Measurements from ENCODE around the gene HAAO. TPM values are rescaled to one million over a fixed set of nuclear protein-coding genes. Genes with fewer than 3 reads are reported as not detected.

HAAO gene
- total RNA-seq, 2 experiments from 2014 or later: not detected

DNA sequence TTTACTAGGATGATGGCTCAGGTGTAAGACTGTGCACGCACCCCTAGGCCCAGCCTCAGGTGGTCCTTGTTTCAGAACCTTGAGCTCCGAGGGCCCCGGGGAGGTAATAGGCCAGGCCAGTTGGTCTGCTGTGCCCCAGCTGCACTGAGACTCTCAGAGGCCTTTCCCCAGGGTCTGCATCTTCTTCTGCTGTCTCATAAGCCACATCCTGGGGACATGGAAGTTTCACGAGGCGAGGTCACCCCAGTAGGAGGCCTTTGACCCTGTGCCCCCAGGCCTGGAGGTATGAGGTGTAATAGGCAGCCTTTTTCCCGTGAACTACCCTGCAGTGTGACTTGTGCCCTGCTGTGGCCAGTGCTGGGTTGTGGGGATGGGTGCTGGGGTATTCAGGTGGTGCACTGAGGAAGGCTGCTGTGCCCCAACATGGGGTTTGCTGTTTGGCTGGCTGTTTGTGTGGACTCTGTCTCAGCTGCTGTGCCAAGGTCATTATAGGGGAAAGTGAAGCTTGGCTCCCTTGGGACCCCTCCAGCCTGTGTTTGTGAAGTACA, 35.3 kb downstream of the HAAO start:
- CTCF ChIA-PET: interaction anchor here (0.6 kb wide), 1 partner anchor 44 kb away, joined by 3 read pairs; no protein-coding TSS in a partner anchor
- POLR2A ChIA-PET: no interaction called here
- Mint-ChIP-seq H3K4me3 (no peak overlapping the region), H3K27me3 (no peaks in the 10 kb centered on the region), H3K36me3 (ENCODE audit: low read depth) (no peaks in the 10 kb centered on the region), H3K4me1 (no peaks in the 10 kb centered on the region), H3K27ac (no peak overlapping the region), H3K9me3 (no peaks in the 10 kb centered on the region)
- no peak for DNase-seq

DNA sequence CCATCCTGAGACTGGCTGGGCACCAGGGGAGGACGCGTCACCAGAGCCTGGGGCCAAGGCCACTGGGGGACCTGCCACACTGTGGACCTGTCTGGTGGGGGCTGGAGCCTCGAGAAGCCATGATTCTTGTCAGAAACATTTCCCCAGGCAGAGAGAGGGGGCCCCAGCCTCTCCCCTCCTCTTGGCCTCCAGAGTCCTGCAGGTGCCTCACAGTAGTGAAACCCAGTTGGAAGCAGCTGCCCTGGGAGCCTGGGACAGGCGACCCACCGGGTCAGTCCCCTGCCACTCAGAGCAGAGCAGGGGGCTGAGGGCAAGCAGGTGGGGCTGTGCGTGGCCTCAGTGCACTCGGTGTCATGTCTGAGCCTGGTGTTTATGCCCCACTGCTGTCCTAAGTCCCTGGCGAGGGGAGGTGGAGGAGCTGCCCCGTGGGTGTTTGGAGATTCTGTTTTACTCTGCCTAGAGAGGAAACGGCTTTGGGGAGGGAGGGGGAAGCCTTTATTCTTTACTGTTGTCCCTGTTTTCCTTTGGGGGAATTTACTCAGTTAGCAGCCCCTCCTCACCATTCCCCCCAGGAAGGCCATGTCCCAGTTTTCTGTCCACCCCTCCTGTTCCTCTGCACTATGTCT, 36.1 kb downstream of the HAAO start:
- Mint-ChIP-seq H3K27me3 (no peaks in the 10 kb centered on the region), H3K4me1 (no peaks in the 10 kb centered on the region), H3K9me3 (no peaks in the 10 kb centered on the region), H3K36me3 (ENCODE audit: low read depth) (no peaks in the 10 kb centered on the region), H3K27ac (no peak overlapping the region), H3K4me3 (no peak overlapping the region)
- no peak for DNase-seq
- POLR2A ChIA-PET: no interaction called here
- CTCF ChIA-PET: no interaction called here

DNA sequence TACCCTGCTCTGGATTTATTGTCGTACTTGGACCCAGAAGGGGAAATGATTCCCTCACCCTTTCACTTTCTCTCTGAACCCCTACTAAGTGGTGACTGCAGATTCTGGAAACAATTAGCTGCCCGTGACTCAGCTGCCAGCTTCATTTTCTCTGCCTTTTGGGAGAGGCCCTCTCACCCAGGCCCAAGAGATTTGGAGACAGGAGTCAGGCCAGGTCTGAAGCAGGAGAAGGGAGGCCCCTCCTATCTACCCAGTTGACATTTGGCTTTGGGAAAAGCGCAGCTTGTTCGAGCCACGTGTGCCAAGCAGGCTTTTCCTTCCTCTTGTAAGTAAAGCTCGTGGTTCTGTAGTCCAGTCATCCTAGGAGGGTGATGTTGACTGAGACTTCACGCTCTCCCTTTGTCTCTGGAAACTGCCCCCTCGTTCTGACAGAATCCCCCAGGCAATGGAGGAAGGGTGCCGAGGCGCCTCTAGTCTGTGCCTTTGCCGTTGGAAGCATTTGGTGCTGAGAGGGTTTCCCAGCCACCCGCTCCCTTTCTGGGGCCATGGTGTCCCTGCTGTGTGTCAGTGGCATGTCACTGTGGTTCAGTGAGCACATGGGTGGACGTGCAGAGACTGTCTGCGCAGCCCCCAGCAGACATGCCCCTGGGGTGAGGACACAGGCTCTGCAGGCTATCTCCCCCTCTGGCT, 37.0 kb downstream of the HAAO start:
- Mint-ChIP-seq H3K9me3 (no peaks in the 10 kb centered on the region), H3K27ac (no peak overlapping the region), H3K27me3 (no peaks in the 10 kb centered on the region), H3K4me3 (no peak overlapping the region), H3K36me3 (ENCODE audit: low read depth) (no peaks in the 10 kb centered on the region), H3K4me1 (no peaks in the 10 kb centered on the region)
- ChIA-PET CTCF (interaction anchor here (0.5 to 0.6 kb wide), 2 partner anchors 20 to 76 kb away, joined by 4 to 5 read pairs; no protein-coding TSS in a partner anchor), POLR2A (no interaction called here)
- no peak for DNase-seq

DNA sequence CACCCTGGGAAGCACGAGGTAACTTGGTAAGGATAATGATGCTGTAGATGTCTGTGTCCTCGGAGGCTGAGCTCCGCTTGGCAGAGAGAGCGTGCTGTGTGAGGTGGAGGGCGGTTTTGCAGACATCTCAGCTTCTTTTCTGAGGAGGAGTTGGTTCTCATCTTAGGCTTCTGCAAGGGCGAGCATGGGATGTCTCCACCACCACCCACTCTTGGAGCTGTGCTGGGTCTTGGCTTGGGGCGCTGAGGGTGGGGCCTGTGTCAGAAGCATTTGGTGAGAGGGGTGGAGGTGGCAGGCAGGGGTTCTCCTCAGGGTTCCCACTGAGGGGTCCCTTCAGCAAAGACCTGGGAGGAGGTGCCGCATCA, 37.6 kb downstream of the HAAO start:
- DNase-seq: no peak
- Mint-ChIP-seq H3K4me1 (no peaks in the 10 kb centered on the region), H3K9me3 (no peaks in the 10 kb centered on the region), H3K4me3 (no peak overlapping the region), H3K36me3 (ENCODE audit: low read depth) (peaks cover 2% of the 10 kb centered on the region), H3K27me3 (no peaks in the 10 kb centered on the region), H3K27ac (no peak overlapping the region)
- ChIA-PET CTCF (interaction anchor here (0.5 kb wide), 1 partner anchor 147 kb away, joined by 3 read pairs; no protein-coding TSS in a partner anchor), POLR2A (no interaction called here)

DNA sequence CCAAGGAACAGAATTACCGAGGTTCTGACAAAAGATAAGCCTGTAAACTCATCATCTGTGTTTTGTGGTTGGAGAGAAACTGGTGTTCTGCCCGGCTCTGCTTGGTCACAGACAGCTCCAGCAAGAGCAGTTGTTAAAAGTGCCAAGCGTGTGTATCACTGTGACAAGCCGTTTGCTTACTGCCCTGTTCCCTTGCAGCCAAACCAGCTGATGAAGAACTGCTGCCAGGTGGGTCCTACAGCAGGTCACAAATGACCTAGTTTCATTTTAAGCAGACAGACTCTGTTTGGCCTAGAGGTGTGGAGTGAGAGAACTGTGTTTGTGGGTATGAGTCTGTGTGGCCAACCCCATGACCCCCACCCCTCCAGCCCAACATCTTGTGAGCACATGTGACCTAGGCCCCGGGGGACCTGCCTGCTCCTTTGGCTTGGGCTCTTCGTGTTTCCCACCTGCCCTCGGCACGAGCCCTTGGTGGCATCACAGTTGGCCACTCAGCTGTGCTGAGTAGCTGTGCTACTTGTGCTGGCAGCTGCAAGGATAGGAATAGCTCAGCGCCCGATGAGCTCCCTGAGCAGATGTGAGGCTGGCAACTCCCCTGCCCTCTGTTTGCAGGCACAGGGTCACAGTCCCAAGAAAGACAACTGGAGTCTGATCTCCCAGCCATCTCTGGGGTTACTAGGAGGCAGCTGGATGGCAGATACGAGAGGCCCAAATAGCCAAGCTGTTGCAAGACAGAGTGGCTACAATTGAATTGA, 38.2 kb downstream of the HAAO start:
- Mint-ChIP-seq H3K27me3 (no peaks in the 10 kb centered on the region), H3K27ac (no peak overlapping the region), H3K4me1 (no peaks in the 10 kb centered on the region), H3K9me3 (no peaks in the 10 kb centered on the region), H3K36me3 (ENCODE audit: low read depth) (peaks cover 2% of the 10 kb centered on the region), H3K4me3 (no peak overlapping the region)
- ChIA-PET CTCF (interaction anchor here (0.5 to 1.1 kb wide), 2 partner anchors 91 to 146 kb away, joined by 3 read pairs; no protein-coding TSS in a partner anchor), POLR2A (no interaction called here)
- no peak for DNase-seq

DNA sequence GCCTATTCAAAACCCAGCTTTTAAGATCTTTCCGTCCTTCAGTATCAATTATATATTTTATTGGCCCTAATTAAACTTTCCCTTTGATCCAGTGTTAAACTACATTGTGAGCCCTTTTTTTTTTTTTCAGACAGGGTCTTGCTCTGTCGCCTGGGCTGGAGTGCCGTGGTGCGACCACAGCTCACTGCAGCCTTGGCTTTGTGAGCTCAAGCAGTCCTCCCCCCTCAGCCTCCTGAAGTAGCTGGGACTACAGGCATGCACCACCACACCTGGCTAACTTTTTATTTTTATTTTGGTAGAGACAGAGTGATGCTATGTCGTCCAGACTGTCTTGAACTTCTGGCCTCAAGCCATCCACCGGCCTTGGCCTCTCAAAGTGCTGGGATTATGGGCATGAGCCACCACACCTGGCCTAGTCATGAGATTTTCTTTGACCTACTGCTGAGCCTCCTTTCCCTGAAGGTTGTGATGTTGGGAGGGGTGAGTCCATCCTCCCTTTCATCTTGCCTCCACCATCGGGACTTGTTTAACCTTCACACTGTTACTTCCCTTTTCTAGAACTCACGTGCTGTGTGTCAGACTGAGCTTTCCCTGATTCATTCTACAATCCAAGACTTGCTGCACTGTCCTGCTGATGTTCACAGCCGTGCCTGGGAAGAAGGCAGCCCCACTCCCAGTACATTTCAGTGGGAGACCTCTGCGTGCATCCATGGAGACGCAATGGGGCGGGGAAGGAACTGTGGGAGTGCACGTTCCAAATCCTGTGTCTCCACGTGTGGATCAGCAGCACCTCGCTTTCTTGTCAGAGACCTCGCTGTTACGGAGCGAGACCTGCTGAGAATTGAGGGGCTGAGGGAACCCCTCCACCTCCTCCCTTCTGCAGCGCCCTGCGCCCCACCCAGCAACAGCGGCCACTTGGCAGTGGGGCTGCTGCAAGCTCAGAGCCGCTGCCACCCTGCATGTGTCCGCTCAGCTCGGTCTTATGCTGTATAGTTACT, 39.3 kb downstream of the HAAO start:
- ChIA-PET POLR2A (no interaction called here), CTCF (interaction anchor here (1.0 to 1.1 kb wide), 2 partner anchors 11 to 90 kb away, joined by 3 read pairs; no protein-coding TSS in a partner anchor)
- DNase-seq: no peak
- no peaks in the 10 kb centered on the region for H3K4me1 Mint-ChIP-seq
- H3K27me3 Mint-ChIP-seq: no peaks in the 10 kb centered on the region
- no peak overlapping the region for H3K27ac Mint-ChIP-seq
- no peak overlapping the region for H3K4me3 Mint-ChIP-seq
- H3K9me3 Mint-ChIP-seq: no peaks in the 10 kb centered on the region
- peaks cover 2% of the 10 kb centered on the region for H3K36me3 Mint-ChIP-seq (ENCODE audit: low read depth)

DNA sequence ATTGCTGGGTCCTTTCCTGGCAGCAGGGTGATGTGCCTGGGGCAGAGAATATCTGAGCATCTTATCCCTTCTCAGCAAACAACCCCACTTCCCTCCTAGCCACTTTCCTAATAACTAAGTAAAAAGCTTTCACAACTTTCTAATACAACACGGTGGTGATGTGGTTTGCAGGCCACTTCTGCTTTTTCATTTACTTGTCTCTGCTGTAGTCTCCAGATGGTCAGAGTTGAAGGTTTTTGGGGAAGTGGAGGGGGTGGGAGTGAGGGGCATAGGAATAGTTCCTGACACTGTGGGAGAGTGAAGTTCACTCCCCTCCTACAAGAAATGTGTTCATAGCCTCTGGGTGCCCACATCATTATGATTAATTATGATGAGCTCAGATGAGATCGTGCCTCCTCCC, 40.1 kb downstream of the HAAO start:
- Mint-ChIP-seq H3K4me3 (no peak overlapping the region), H3K4me1 (no peaks in the 10 kb centered on the region), H3K9me3 (no peaks in the 10 kb centered on the region), H3K36me3 (ENCODE audit: low read depth) (peaks cover 2% of the 10 kb centered on the region), H3K27ac (no peak overlapping the region), H3K27me3 (no peaks in the 10 kb centered on the region)
- POLR2A ChIA-PET: no interaction called here
- CTCF ChIA-PET: interaction anchor here (1.0 to 1.2 kb wide), 2 partner anchors 10 to 14 kb away, joined by 3 read pairs; no protein-coding TSS in a partner anchor
- no peak for DNase-seq

DNA sequence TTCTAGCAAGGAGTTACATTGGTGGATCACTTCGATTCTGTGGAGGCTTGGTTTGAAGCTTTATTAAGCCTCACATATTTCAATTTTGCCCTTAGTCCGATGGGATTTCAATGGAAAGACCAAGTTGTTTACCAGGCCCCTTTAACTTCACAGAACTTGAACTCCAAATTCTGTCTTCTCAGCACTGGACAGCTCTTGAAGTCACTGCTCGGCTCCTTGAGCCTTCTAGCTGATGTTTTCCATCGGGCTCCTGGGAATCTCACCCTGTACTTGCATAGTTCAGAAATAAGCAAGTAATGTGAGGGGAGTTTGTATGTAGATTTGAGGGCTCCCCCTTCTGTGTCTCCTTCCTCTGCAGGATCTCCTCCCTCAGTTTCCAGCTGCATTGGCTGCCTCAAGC, 43.5 kb downstream of the HAAO start:
- POLR2A ChIA-PET: no interaction called here
- Mint-ChIP-seq H3K4me3 (no peak overlapping the region), H3K36me3 (ENCODE audit: low read depth) (peaks cover 3% of the 10 kb centered on the region), H3K4me1 (no peaks in the 10 kb centered on the region), H3K9me3 (no peaks in the 10 kb centered on the region), H3K27me3 (no peaks in the 10 kb centered on the region), H3K27ac (no peak overlapping the region)
- CTCF ChIA-PET: no interaction called here
- DNase-seq: no peak

DNA sequence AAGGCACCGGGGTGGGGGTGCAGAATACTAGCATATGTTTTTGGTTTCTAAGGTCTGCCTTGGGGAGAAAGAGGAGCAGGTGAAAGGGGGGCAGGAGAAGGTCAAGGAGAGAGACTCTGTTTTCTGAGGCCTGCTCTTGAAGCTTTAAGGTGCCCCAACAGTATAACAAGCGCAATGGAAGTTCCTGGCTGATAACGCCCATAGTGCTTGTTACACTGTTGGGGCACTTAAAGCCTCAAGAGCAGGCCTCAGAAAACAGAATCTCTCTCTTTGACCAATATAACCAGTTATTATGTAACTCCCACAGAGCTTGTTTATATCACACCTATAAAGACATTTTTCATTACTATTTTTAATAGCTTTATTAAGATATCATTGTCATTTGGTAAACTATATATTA, 45.0 kb downstream of the HAAO start:
- Mint-ChIP-seq H3K4me3 (no peak overlapping the region), H3K9me3 (peaks cover 4% of the 10 kb centered on the region), H3K27me3 (no peaks in the 10 kb centered on the region), H3K36me3 (ENCODE audit: low read depth) (peaks cover 14% of the 10 kb centered on the region), H3K4me1 (no peaks in the 10 kb centered on the region), H3K27ac (no peak overlapping the region)
- ChIA-PET POLR2A (no interaction called here), CTCF (no interaction called here)
- DNase-seq: no peak

DNA sequence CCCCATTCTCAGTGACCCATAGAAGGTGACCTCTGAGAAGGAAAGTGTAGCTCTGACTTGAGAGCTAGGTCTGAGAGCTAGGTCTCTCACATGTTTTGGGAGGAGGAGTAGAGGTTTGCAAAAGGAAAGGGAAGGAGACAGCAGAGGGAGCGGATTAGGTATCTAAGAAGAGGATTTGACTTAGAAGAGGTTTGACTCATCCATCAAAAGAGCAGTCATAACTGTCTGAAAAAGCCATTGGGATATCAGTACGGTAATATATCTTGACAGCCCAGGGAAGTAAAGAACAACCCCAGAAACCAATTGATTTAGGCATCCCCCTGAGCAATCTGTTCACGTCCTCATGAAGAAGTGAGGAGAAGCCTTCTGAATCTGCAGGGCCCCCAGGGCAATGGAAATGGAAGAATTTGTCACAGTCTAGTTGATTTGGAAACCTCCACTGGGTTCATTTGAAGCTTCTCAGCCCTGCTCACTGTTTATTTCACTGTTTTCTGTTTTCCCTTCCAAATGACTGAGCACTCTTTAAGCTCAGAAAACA, 47.8 kb downstream of the HAAO start:
- H3K4me1 Mint-ChIP-seq: peaks cover 9% of the 10 kb centered on the region
- peaks cover 27% of the 10 kb centered on the region for H3K36me3 Mint-ChIP-seq (ENCODE audit: low read depth)
- no peak for DNase-seq
- no peak overlapping the region for H3K4me3 Mint-ChIP-seq
- H3K27ac Mint-ChIP-seq: no peak overlapping the region
- ChIA-PET CTCF (no interaction called here), POLR2A (no interaction called here)
- H3K27me3 Mint-ChIP-seq: no peaks in the 10 kb centered on the region
- H3K9me3 Mint-ChIP-seq: peaks cover 10% of the 10 kb centered on the region

DNA sequence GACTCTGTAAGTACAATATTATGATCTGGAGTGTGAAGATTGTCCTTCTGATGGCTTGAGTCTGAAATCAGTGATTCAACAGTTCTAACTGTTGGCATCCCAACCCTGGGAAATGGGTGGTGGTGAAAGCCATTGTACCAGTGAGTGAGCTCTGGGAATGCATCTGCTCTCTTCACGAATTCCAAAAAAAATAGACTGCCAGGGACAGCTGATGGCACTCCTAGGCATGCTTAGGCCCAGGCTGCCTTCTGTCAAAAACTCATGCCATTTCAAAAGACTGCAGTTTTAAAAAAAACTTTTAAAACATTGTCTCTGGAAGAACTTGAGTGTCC, 48.8 kb downstream of the HAAO start:
- ChIA-PET POLR2A (no interaction called here), CTCF (no interaction called here)
- peaks cover 35% of the 10 kb centered on the region for H3K36me3 Mint-ChIP-seq (ENCODE audit: low read depth)
- peaks cover 16% of the 10 kb centered on the region for H3K9me3 Mint-ChIP-seq
- no peak overlapping the region for H3K27ac Mint-ChIP-seq
- no peak overlapping the region for H3K4me3 Mint-ChIP-seq
- DNase-seq: no peak
- no peaks in the 10 kb centered on the region for H3K27me3 Mint-ChIP-seq
- H3K4me1 Mint-ChIP-seq: peaks cover 9% of the 10 kb centered on the region
